IMR-90 (cell line): ENCODE measurements around the gene NUP88. TPM values are rescaled to one million over a fixed set of nuclear protein-coding genes. Genes with fewer than 3 reads are reported as not detected.

Experiments used
- ATAC-seq: fragments of 200-7000 bp; cut with Tn5 transposase; 2 replicates; pipeline ENCODE4 v1.9.1; 2020; ENCODE audit warnings: low read depth, mild to moderate bottlenecking, moderate library complexity
- BruUV-seq: library from RNA; stranded (reverse); fragments of 400-500 nt; replicated peaks from 2 replicates; lab custom pipeline; 2021; lab: Mats Ljungman, UMichigan
- CTCF ChIA-PET: fragments of 300-600 bp; formaldehyde crosslinking; extraction: SDS; loops from one replicate; lab custom pipeline; 2021; ENCODE audit warnings: antibody characterized with exemption; lab: Yijun Ruan, JAX
- POLR2A ChIA-PET: fragments of 300-600 bp; sonication (Branson Sonifier 250); formaldehyde crosslinking; loops from one replicate; lab custom pipeline; 2022; ENCODE audit warnings: antibody characterized with exemption; ENCODE audit not compliant: unreplicated experiment; lab: Charles Lee
- DNase-seq: peaks from one replicate; pipeline ENCODE4 v3.0.0; 2013
- H2AFZ ChIP-seq: replicated peaks from 2 replicates; pipeline ENCODE3; 2013; ENCODE audit warnings: low read length, mild to moderate bottlenecking; ENCODE audit not compliant: poor library complexity
- H2AK5ac ChIP-seq: 2 replicates; pipeline ENCODE4 v1.6.1; 2013; ENCODE audit warnings: low read depth, low read length, inconsistent platforms
- H2AK9ac ChIP-seq: replicated peaks from 2 replicates; pipeline ENCODE3; 2013; ENCODE audit warnings: mild to moderate bottlenecking, low read depth, low read length, moderate library complexity; ENCODE audit not compliant: poor library complexity
- H2BK120ac ChIP-seq: 2 replicates; pipeline ENCODE4 v1.6.1; 2013; ENCODE audit warnings: low read depth, low read length, inconsistent platforms
- H2BK15ac ChIP-seq: 3 replicates; pipeline ENCODE4 v1.6.1; 2013; ENCODE audit warnings: low read depth, low read length, inconsistent platforms
- H2BK20ac ChIP-seq: 2 replicates; pipeline ENCODE4 v1.6.1; 2013; ENCODE audit warnings: low read depth, mild to moderate bottlenecking, inconsistent platforms, low read length, moderate library complexity
- H2BK5ac ChIP-seq: 2 replicates; pipeline ENCODE4 v1.6.1; 2013; ENCODE audit warnings: mild to moderate bottlenecking, low read depth, low read length, inconsistent platforms; ENCODE audit not compliant: poor library complexity, severe bottlenecking
- H3K14ac ChIP-seq: replicated peaks from 2 replicates; pipeline ENCODE4 v1.6.1; 2013; ENCODE audit warnings: low read depth, low read length, inconsistent platforms
- H3K18ac ChIP-seq: 2 replicates; pipeline ENCODE4 v1.6.1; 2013; ENCODE audit warnings: low read depth, low read length, control low read depth
- H3K23ac ChIP-seq: 2 replicates; pipeline ENCODE4 v1.6.1; 2013; ENCODE audit warnings: low read depth, low read length, inconsistent platforms
- H3K27ac ChIP-seq: 2 replicates; pipeline ENCODE4 v1.5.1; 2013; ENCODE audit warnings: mild to moderate bottlenecking, control low read depth, low read length; ENCODE audit not compliant: insufficient read depth
- H3K27me3 ChIP-seq: 2 replicates; pipeline ENCODE4 v1.6.1; 2013; ENCODE audit warnings: low read length; ENCODE audit not compliant: control insufficient read depth, insufficient read depth
- H3K36me3 ChIP-seq: 2 replicates; pipeline ENCODE4 v1.6.1; 2013; ENCODE audit warnings: low read length, mixed read lengths; ENCODE audit not compliant: control insufficient read depth, insufficient read depth
- H3K4ac ChIP-seq: 2 replicates; pipeline ENCODE4 v1.6.1; 2013; ENCODE audit warnings: low read depth, low read length, inconsistent platforms
- H3K4me1 ChIP-seq: 2 replicates; pipeline ENCODE4 v1.6.1; 2013; ENCODE audit warnings: low read length, mixed read lengths; ENCODE audit not compliant: control insufficient read depth, insufficient read depth
- H3K4me2 ChIP-seq: 2 replicates; pipeline ENCODE4 v1.6.1; 2013; ENCODE audit warnings: low read depth, mild to moderate bottlenecking, control low read depth, low read length, moderate library complexity
- H3K4me3 ChIP-seq: 2 replicates; pipeline ENCODE4 v1.5.1; 2013; ENCODE audit warnings: low read depth, mild to moderate bottlenecking, control low read depth, low read length, moderate library complexity; ENCODE audit not compliant: insufficient read depth
- H3K56ac ChIP-seq: 2 replicates; pipeline ENCODE4 v1.6.1; 2013; ENCODE audit warnings: low read length, inconsistent platforms; ENCODE audit not compliant: insufficient read depth; ENCODE audit errors: extremely low read depth
- H3K79me1 ChIP-seq, 2 experiments: 2 replicates each; pipeline ENCODE4 v1.6.1; 2013; ENCODE audit warnings: low read length in 2 of 2, inconsistent platforms in 1 of 2, low read depth in 1 of 2
- H3K9ac ChIP-seq: 2 replicates; pipeline ENCODE4 v1.6.1; 2013; ENCODE audit warnings: low read depth, low read length, control low read depth
- H3K9me1 ChIP-seq: 2 replicates; pipeline ENCODE4 v1.6.1; 2013; ENCODE audit warnings: low read length, inconsistent platforms; ENCODE audit not compliant: insufficient read depth
- H3K9me3 ChIP-seq: 2 replicates; pipeline ENCODE4 v1.6.1; 2013; ENCODE audit warnings: low read length; ENCODE audit not compliant: control insufficient read depth, insufficient read depth
- H4K20me1 ChIP-seq: 2 replicates; pipeline ENCODE4 v1.6.1; 2013; ENCODE audit warnings: low read length, inconsistent platforms; ENCODE audit not compliant: insufficient read depth
- H4K5ac ChIP-seq: 2 replicates; pipeline ENCODE4 v1.6.1; 2013; ENCODE audit warnings: mild to moderate bottlenecking, low read depth, low read length, control low read depth
- H4K8ac ChIP-seq, 2 experiments: 2 replicates each; pipeline ENCODE4 v1.6.1; 2013; ENCODE audit warnings: low read depth in 2 of 2, low read length in 2 of 2, control low read depth in 1 of 2, inconsistent platforms in 1 of 2
- H4K91ac ChIP-seq: 2 replicates; pipeline ENCODE4 v1.6.1; 2013; ENCODE audit warnings: low read depth, low read length, inconsistent platforms; ENCODE audit not compliant: insufficient read depth
- BHLHE40 ChIP-seq: fragments of 150-350 bp; IDR thresholded peaks from 2 replicates; pipeline ENCODE4 v1.6.1; 2016; ENCODE audit warnings: mild to moderate bottlenecking, low read depth, low read length
- MAZ ChIP-seq: IDR thresholded peaks from 2 replicates; pipeline ENCODE4 v1.6.1; 2012; ENCODE audit warnings: low read depth, mild to moderate bottlenecking, low read length, improper control_type of control experiment, moderate library complexity, borderline replicate concordance
- MXI1 ChIP-seq: IDR thresholded peaks from 2 replicates; pipeline ENCODE4 v1.6.1; 2012; ENCODE audit warnings: low read depth, mild to moderate bottlenecking, low read length, moderate library complexity, borderline replicate concordance
- NFE2L2 ChIP-seq: fragments of 150-350 bp; IDR thresholded peaks from 2 replicates; pipeline ENCODE4 v1.6.1; 2016; ENCODE audit warnings: low read depth, mild to moderate bottlenecking, low read length
- POLR2A ChIP-seq: IDR thresholded peaks from 2 replicates; pipeline ENCODE4 v1.6.1; 2012; ENCODE audit warnings: mild to moderate bottlenecking, low read depth, low read length
- RCOR1 ChIP-seq: IDR thresholded peaks from 2 replicates; pipeline ENCODE4 v1.6.1; 2012; ENCODE audit warnings: mild to moderate bottlenecking, low read length, improper control_type of control experiment; ENCODE audit not compliant: insufficient replicate concordance
- RFX5 ChIP-seq: IDR thresholded peaks from 2 replicates; pipeline ENCODE4 v1.8.0; 2012; ENCODE audit warnings: low read depth, mild to moderate bottlenecking, low read length, moderate library complexity
- WGBS, 2 experiments: methylation state at CpG; one replicate each; pipeline versions ENCODE4 v1.1.5 to v1.1.7; 2013; ENCODE audit warnings: missing lambda C conversion rate in 2 of 2; ENCODE audit not compliant: insufficient read length in 1 of 2; ENCODE audit errors: extremely low coverage in 2 of 2; 5-methylcytosine and 5-hydroxymethylcytosine counted together
- dilution Hi-C: fragments of 300-500 bp; cut with HindIII; formaldehyde crosslinking; loops from one replicate; pipeline ENCODE4 v1.14.3; 2018; ENCODE audit warnings: low sequenced_read_pairs; ENCODE audit not compliant: unreplicated experiment
- in situ Hi-C: fragments of 300-500 bp; cut with MboI; formaldehyde crosslinking; loops from 3 replicates; pipeline ENCODE4 v1.14.3; 2019; ENCODE audit warnings: low sequenced_read_pairs, inconsistent platforms, mixed read lengths
- intact Hi-C: fragments of 100-400 bp; cut with micrococcal nuclease; formaldehyde crosslinking; loops from 2 replicates; pipeline ENCODE4 v1.10.0; 2022
- polyA plus RNA-seq, 3 experiments: library from polyadenylated mRNA; depleted of rRNA; stranded (reverse); fragments of >200 nt; gene quantifications; 2 replicates each; pipeline ENCODE4 v1.2.3, GENCODE V29; 2012; ENCODE audit warnings: low replicate concordance in 1 of 3
- total RNA-seq: library from RNA; depleted of rRNA; stranded (reverse); fragments of >200 nt; gene quantifications from 2 replicates; pipeline ENCODE4 v1.2.3, GENCODE V29; 2012

The NUP88 gene
- total and polyA plus RNA-seq, 2 of the 4 experiments (the other 2 are of a cell fraction) = 57.0 to 83.7 TPM

GRCh38 chr17:5362162-5362811 lies 57.2 kb downstream of the NUP88 start:
- Histone ChIP-seq H2BK5ac (no peak overlapping the region), H4K91ac (no peak overlapping the region), H4K8ac (no peak overlapping the region), H3K4ac (no peak overlapping the region), H3K23ac (no peak overlapping the region), H3K4me1 (peaks cover 8% of the 10 kb centered on the region; the same call in 1 of the 2 replicates), H3K79me1 (peaks cover 6 to 13% of the 10 kb centered on the region in 2 experiments; a peak in 3 of 4 replicates), H4K5ac (no peak overlapping the region), H3K9me1 (peaks cover 3% of the 10 kb centered on the region; the same call in 1 of the 2 replicates), H3K36me3 (peaks cover 24% of the 10 kb centered on the region), H3K18ac (no peak overlapping the region), H2AK9ac (no peak overlapping the region), H3K4me3 (no peak overlapping the region), H3K9ac (no peak overlapping the region), H2AK5ac (no peak overlapping the region), H2BK120ac (no peak overlapping the region), H2BK20ac (no peak overlapping the region), H3K4me2 (no peak overlapping the region), H3K14ac (no peak overlapping the region), H3K27me3 (no peaks in the 10 kb centered on the region), H3K56ac (no peak overlapping the region), H2BK15ac (no peak overlapping the region), H3K9me3 (no peaks in the 10 kb centered on the region), H3K27ac (no peak overlapping the region), H2AFZ (no peak overlapping the region), H4K20me1 (peaks cover 8% of the 10 kb centered on the region; the same call in 1 of the 2 replicates)
- ATAC-seq (no peak), DNase-seq (no peak)
- ChIA-PET CTCF (interaction anchor here (1.2 kb wide), 1 partner anchor 28 kb away, joined by 3 read pairs; no protein-coding TSS in a partner anchor), POLR2A (no interaction called here)
- intact Hi-C loops (no loop called here), in situ Hi-C loops (no loop called here), dilution Hi-C loops (no loop called here)
- BruUV-seq = no TSS peak
- WGBS, 2 experiments = no CpG with 5 or more reads among the region's 7 CpGs
- no peak for TF ChIP-seq NFE2L2
- TF ChIP-seq RCOR1 = no peak
- TF ChIP-seq MXI1 = no peak
- no peak for TF ChIP-seq RFX5
- no peak for TF ChIP-seq BHLHE40
- no peak for TF ChIP-seq MAZ
- TF ChIP-seq POLR2A = no peak
